Chondrocyte (in vitro differentiated cells): ENCODE results near the gene WDR5B. TPM values are rescaled to one million over a fixed set of nuclear protein-coding genes. Genes with fewer than 3 reads are reported as not detected.
A peak's percentile ranks its signal among the peaks of the same experiment; 100 is the strongest.

Source experiments
- DNase-seq: peaks from one replicate; pipeline ENCODE4 v3.0.0; 2021; ENCODE audit warnings: mixed read lengths, low spot score
- H3K27ac Mint-ChIP-seq: one replicate; pipeline ENCODE4 v1.8.0; 2021; ENCODE audit warnings: mild to moderate bottlenecking, moderate library complexity, mixed read lengths; ENCODE audit not compliant: unreplicated experiment
- H3K27me3 Mint-ChIP-seq: 2 replicates; pipeline ENCODE4 v1.8.0; 2021; ENCODE audit warnings: low read depth, mixed read lengths
- H3K36me3 Mint-ChIP-seq: 2 replicates; pipeline ENCODE4 v1.8.0; 2021; ENCODE audit warnings: low read depth, mixed read lengths
- H3K4me1 Mint-ChIP-seq: 2 replicates; pipeline ENCODE4 v1.8.0; 2021; ENCODE audit warnings: low read depth, mild to moderate bottlenecking, mixed read lengths
- H3K4me3 Mint-ChIP-seq: one replicate; pipeline ENCODE4 v1.8.0; 2021; ENCODE audit warnings: mild to moderate bottlenecking, moderate library complexity, mixed read lengths; ENCODE audit not compliant: unreplicated experiment
- H3K9me3 Mint-ChIP-seq: 2 replicates; pipeline ENCODE4 v1.8.0; 2021; ENCODE audit warnings: low read depth, mixed read lengths
- CTCF ChIP-seq: fragments of 200-600 bp; sonication (generic); IDR thresholded peaks from 2 replicates; pipeline ENCODE4 v1.5.0; 2021; ENCODE audit warnings: antibody characterized with exemption, mild to moderate bottlenecking, moderate library complexity
- total RNA-seq: library from RNA; stranded (reverse); gene quantifications from 3 replicates; pipeline ENCODE4 v1.2.1, GENCODE V29; 2021

WDR5B gene
- total RNA-seq, 1 donor from 2014 or later: 5.0 TPM

GRCh38 chr3:122409446-122409845 is 6.4 kb downstream of the WDR5B start:
- Mint-ChIP-seq H3K27me3 (no peaks in the 10 kb centered on the region), H3K27ac (peak overlapping the region; percentile 3), H3K36me3 (peaks cover 9% of the 10 kb centered on the region), H3K9me3 (no peaks in the 10 kb centered on the region), H3K4me3 (no peak overlapping the region), H3K4me1 (peaks cover 25% of the 10 kb centered on the region)
- DNase-seq: no peak
- no peak for TF ChIP-seq CTCF

- Mint-ChIP-seq H3K4me1 (peaks cover 10% of the 10 kb centered on the region), H3K36me3 (peaks cover 11% of the 10 kb centered on the region)
These were observed 7.9 kb downstream of the WDR5B start for GRCh38 chr3:122407946-122408345.

GRCh38 chr3:122406198-122406597 is 9.7 kb downstream of the WDR5B start:
- Mint-ChIP-seq H3K36me3 (peaks cover 10% of the 10 kb centered on the region), H3K4me3 (no peak overlapping the region), H3K9me3 (no peaks in the 10 kb centered on the region), H3K27ac (no peak overlapping the region), H3K4me1 (no peaks in the 10 kb centered on the region), H3K27me3 (no peaks in the 10 kb centered on the region)
- no peak for TF ChIP-seq CTCF
- no peak for DNase-seq

More at GRCh38 chr3:122407946-122408345, 7.9 kb downstream of the WDR5B start:
- Mint-ChIP-seq H3K27ac (no peak overlapping the region), H3K27me3 (no peaks in the 10 kb centered on the region), H3K9me3 (no peaks in the 10 kb centered on the region), H3K4me3 (no peak overlapping the region)
- no peak for DNase-seq
- TF ChIP-seq CTCF: no peak

GRCh38 chr3:122405015-122405414 is 10.8 kb downstream of the WDR5B start:
- no peaks in the 10 kb centered on the region for H3K4me1 Mint-ChIP-seq
- H3K9me3 Mint-ChIP-seq: no peaks in the 10 kb centered on the region
- H3K27ac Mint-ChIP-seq: no peak overlapping the region
- H3K27me3 Mint-ChIP-seq: no peaks in the 10 kb centered on the region
- no peak for TF ChIP-seq CTCF
- no peak for DNase-seq
- no peak overlapping the region for H3K4me3 Mint-ChIP-seq
- H3K36me3 Mint-ChIP-seq: peaks cover 9% of the 10 kb centered on the region

GRCh38 chr3:122403489-122403888 is 12.4 kb downstream of the WDR5B start:
- Mint-ChIP-seq H3K4me1 (no peaks in the 10 kb centered on the region), H3K27me3 (no peaks in the 10 kb centered on the region), H3K9me3 (no peaks in the 10 kb centered on the region), H3K4me3 (no peak overlapping the region), H3K36me3 (peaks cover 4% of the 10 kb centered on the region), H3K27ac (no peak overlapping the region)
- DNase-seq: no peak
- no peak for TF ChIP-seq CTCF
